Embryonic facial prominence (tissue), 1 donor: ENCODE results near the gene USP32.
"Not testable (repeated sequence)": the region's sequence is repeated elsewhere in the genome, so short reads cannot be mapped to it uniquely, and the experiment has no call there.

Experiments
- DNase-seq: peaks from one replicate; pipeline ENCODE4 v3.0.0-alpha.2; 2016; ENCODE audit errors: extremely low spot score

USP32 gene

DNA sequence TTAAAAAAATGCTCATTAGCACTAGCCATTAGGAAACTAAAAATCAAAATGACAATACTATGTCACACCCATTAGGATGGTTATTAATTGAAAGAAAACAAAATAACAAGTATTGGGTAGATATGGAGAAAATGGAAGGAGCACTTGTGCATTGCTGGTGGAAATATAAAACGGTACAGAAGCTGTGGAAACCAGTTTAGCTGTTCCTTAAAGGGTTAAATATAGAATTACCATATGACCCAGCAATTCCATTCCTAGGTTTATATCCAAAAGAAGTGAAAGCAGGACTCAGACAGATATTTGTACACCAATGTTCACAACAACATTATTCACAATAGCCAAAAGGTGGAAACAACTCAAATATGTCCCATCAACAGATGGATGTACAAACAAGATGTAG, 13.7 kb downstream of the USP32 start:
- DNase-seq: not testable (repeated sequence)

DNA sequence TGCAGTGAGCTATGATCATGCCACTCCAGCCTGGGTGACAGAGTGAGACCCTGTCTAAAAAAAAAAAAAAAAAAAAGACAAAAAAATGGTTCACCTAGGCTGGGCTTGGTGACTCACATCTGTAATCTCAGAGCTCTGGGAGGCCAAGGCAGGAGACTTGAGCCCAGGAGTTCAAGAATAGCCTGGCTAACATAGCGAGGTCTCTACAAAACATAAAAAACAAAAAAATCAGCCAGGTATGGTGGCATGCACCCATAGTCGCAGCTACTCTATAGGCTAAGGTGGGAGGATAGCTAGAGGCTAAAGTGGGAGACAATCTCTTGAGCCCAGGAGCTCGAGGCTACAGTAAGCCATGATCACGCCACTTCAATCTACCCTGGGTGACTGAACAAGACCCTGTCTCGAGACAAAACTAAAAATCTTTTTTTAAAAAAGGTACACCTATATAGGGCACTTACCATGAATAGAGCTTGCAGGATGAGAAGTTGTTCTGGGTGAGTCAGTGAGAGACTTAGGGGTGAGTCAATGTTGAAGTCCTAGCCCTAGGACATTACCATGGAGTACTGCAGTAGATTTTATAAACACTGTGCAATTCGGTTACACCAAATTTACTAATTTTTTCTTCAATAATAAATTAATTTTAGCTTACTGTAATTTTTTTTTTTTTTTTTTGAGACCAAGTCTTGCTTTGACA, 19.0 kb downstream of the USP32 start:
- no peak for DNase-seq

GRCh38 chr17:60371818-60372510, 20.0 kb downstream of the USP32 start:
- no peak for DNase-seq

DNA sequence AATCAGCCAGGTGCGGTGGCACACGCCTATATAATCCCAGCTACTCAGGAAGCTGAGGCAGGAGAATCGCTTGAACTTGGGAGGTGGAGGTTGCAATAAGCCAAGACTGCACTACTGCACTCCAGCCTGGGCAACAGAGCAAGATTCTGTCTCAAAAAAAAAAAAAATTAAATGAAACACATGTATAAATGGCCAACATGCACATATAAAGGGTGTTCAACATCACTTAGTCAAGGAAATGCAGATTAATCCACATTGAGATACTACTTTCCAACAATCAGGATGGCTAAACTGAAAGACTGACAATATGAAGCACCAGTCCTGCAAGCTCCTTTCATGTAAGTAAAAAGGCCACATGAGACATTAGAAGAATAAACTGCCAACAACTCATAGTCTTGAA, 20.5 kb downstream of the USP32 start:
- DNase-seq: no peak

- no peak for DNase-seq
Measured at GRCh38 chr17:60369727-60370126, 22.2 kb downstream of the USP32 start.

DNA sequence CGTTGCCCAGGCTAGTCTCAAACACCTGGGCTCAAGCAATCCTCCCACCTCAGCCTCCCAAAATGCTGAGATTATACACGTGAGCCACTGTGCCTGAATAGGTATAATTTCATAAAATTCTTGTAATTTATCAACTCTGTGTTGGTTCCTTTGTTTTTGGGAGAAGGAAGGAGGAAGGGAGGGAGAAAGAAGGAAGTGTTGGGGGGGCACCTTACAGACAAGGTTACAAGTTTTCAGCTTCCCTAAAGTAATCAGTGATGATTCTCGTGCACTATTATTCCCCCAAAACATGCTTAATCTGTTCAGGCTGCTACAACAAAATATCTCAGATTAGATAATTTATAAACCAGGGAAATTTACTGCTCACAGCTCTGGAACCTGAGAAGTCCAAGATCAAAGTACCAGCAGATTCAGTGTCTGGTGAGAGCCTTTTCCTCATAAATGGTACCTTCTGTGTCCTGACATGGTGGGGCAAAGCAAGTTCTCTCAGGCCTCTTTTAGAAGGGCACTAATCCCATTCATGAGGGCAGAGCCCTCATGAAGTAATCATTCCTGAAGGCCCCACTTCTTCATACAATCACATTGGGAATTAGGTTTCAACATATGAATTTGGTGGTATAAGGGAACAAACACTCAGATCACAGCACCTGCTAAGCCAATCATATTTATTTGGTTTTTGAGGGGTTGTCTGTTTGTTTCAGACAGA, 28.1 kb downstream of the USP32 start:
- DNase-seq: no peak

- no peak for DNase-seq
Measured at GRCh38 chr17:60362329-60362728, 29.6 kb downstream of the USP32 start.

DNA sequence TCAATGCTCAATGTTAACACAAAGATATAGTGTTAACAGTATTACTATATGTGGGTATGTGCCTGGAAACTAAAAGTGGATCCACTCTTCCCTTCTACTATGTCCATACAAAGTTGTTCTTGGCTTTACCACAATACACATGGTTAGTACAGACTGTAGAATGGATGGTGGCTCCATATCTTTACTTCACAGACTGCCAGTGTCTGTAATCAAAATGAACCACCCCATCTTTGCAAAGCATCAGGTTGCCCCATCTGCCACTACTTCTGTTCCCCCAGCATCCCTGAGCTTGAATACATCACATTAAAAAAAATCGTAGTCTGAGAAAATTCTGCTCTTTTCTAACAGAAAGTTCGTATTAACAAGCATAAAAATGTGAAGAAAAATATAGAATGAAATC, 30.0 kb downstream of the USP32 start:
- no peak for DNase-seq

DNA sequence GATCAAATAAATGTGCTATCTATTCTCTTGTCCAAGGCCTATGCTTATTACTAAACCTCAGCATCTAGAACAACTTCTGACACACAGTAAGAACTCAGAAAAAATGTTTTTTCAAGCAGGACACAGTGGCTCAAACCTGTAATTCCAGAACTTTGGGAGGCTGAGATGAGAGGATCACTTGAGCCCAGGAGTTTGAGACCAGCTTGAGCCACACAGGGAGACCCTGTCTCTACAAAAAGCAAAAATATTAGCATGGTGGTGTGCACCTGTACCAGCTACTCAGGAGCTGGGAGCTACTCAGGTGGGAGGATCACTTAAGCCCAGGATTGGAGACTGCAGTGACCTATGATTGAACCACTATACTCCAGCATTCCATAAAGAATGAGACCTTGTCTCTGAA, 32.5 kb downstream of the USP32 start:
- DNase-seq: no peak

- no peak for DNase-seq
Measured at GRCh38 chr17:60358606-60359225, 33.2 kb downstream of the USP32 start.

- DNase-seq: no peak
Measured at GRCh38 chr17:60356940-60357339, 35.0 kb downstream of the USP32 start.

GRCh38 chr17:60355663-60356594, 36.0 kb downstream of the USP32 start:
- no peak for DNase-seq

DNA sequence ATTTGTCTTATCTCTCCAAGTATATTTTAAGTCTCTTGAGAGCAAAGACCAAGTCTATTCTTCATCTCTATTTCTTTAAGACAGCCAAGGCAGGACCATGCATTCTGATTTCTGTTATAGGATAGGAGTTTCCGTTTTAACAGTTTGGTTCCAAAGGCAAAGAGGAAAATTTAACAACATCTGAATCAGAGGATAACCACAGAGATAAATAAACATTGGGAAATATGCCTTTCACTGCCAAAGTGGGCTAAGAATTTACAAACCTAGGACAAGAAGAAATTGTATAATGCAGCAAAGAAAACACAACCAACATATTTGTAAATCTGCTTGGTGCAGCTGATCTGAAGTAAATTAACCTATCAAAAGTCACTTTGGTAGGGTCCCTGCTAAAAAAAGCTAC, 37.7 kb downstream of the USP32 start:
- no peak for DNase-seq

- no peak for DNase-seq
Measured at GRCh38 chr17:60353773-60354172, 38.2 kb downstream of the USP32 start.

- no peak for DNase-seq
Measured at GRCh38 chr17:60352569-60352968, 39.4 kb downstream of the USP32 start.

DNA sequence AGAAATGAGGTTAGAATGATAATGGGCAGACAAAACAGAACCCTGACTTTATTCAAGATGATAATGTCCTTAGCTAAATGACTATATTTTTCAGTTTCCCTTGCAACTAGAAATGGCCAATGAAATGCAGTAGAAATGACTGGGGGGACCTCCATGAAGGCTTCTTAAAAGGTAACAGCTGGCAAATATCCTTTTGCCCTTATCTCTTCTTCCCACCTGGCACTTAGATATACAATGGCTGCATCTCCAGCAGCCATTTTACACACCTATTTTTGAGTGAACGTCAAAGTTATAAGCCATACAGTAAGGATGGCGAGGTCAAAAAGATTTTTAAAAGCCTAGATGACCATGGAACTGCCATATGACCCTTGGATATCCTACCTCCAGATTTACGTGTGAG, 39.9 kb downstream of the USP32 start:
- no peak for DNase-seq

DNA sequence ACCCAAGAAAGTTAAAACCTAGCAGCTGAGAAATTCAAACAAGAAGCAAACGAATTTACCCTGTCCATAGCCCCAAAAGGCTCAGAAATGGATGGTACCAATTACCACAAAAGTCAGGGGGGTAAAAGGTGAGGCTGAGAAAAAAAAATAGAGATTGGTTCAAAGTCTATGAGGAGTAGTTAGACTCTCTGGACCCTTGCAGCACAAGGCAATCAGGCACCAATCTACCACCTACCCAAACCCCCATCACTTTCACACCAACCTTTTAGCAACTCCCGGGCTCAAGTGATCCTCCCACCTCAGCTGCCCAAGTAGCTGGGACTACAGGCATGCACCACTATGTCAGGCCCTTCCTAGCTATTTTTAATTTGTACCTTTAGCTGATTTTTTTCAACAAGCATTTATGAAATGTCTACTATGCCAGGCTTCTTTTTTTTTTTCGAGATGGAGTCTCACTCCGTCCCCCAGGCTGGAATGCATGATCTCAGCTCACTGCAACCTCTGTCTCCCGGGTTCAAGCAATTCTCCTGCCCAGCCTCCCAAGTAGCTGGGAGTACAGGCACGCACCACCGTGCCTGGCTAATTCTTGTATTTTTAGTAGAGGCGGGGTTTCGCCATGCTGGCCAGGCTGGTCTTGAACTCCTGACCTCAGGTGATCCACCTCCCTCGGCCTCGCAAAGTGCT, 40.8 kb downstream of the USP32 start:
- no peak for DNase-seq

- DNase-seq: no peak
Measured at GRCh38 chr17:60348616-60349015, 43.3 kb downstream of the USP32 start.

GRCh38 chr17:60345233-60345632, 46.7 kb downstream of the USP32 start:
- no peak for DNase-seq

DNA sequence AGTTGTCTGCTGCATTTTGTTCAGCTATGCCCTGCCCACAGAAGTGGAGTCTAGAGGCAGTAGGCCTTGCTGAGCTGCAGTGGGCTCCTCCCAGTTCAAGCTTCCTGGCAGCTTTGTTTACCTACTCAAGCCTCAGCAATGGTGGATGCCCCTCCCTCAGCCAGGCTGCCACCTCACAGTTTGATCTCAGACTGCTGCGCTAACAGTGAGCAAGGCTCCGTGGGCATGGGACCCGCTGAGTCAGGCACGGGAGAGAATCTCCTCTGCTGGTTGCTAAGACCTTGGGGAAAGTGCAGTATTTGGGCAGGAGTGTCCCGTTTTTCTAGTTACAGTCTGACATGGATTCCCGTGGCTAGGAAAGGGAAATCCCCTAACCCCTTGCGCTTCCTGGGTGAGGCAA, 49.4 kb downstream of the USP32 start:
- DNase-seq: not testable (repeated sequence)

- DNase-seq: no peak
Measured at GRCh38 chr17:60335289-60335688, 56.6 kb downstream of the USP32 start.
